Measurements from ENCODE around the gene SLC39A8. TPM values are rescaled to one million over a fixed set of nuclear protein-coding genes. Genes with fewer than 3 reads are reported as not detected.
"Not testable (repeated sequence)": the region's sequence is repeated elsewhere in the genome, so short reads cannot be mapped to it uniquely, and the experiment has no call there.

Gene SLC39A8
- total RNA-seq, 6 experiments from 2014 or later: 0.38 to 2.6 (median 1.7) TPM

- Mint-ChIP-seq H3K27me3 (ENCODE audit: insufficient read depth) (no peaks in the 10 kb centered on the region), H3K27ac (no peak overlapping the region), H3K4me3 (no peak overlapping the region), H3K9me3 (no peaks in the 10 kb centered on the region), H3K4me1 (ENCODE audit: low read depth) (no peaks in the 10 kb centered on the region), H3K36me3 (ENCODE audit: low read depth) (no peaks in the 10 kb centered on the region)
- TF ChIP-seq CTCF (IDR thresholded peaks at IDR 0.05): no peak
- DNase-seq: no peak
Observed at GRCh38 chr4:102285831-102286230, 59.5 kb downstream of the SLC39A8 start.

- DNase-seq: no peak
- Mint-ChIP-seq H3K27ac (no peak overlapping the region), H3K27me3 (ENCODE audit: insufficient read depth) (no peaks in the 10 kb centered on the region; the same call in 1 of the 2 replicates), H3K4me3 (no peak overlapping the region), H3K36me3 (ENCODE audit: low read depth) (no peaks in the 10 kb centered on the region), H3K9me3 (no peaks in the 10 kb centered on the region), H3K4me1 (ENCODE audit: low read depth) (no peaks in the 10 kb centered on the region)
- no peak for TF ChIP-seq CTCF (IDR thresholded peaks at IDR 0.05)
Observed at GRCh38 chr4:102281171-102281839, 64.0 kb downstream of the SLC39A8 start.

GRCh38 chr4:102273317-102273716, 72.0 kb downstream of the SLC39A8 start:
- not testable (repeated sequence) for H3K27ac Mint-ChIP-seq; DNase-seq; H3K9me3 Mint-ChIP-seq; H3K4me1 Mint-ChIP-seq (ENCODE audit: low read depth); H3K36me3 Mint-ChIP-seq (ENCODE audit: low read depth); H3K4me3 Mint-ChIP-seq; H3K27me3 Mint-ChIP-seq (ENCODE audit: insufficient read depth)

GRCh38 chr4:102272318-102272717, 73.0 kb downstream of the SLC39A8 start:
- H3K36me3 Mint-ChIP-seq (ENCODE audit: low read depth): no peaks in the 10 kb centered on the region
- H3K4me3 Mint-ChIP-seq: no peak overlapping the region
- TF ChIP-seq CTCF (IDR thresholded peaks at IDR 0.05): no peak
- peaks cover 8% of the 10 kb centered on the region; the same call in 1 of the 2 replicates for H3K27me3 Mint-ChIP-seq (ENCODE audit: insufficient read depth)
- no peaks in the 10 kb centered on the region for H3K4me1 Mint-ChIP-seq (ENCODE audit: low read depth)
- H3K9me3 Mint-ChIP-seq: no peaks in the 10 kb centered on the region
- H3K27ac Mint-ChIP-seq: no peak overlapping the region
- no peak for DNase-seq

- H3K4me3 Mint-ChIP-seq: no peak overlapping the region
- no peak for DNase-seq
- H3K36me3 Mint-ChIP-seq (ENCODE audit: low read depth): no peaks in the 10 kb centered on the region
- no peaks in the 10 kb centered on the region for H3K9me3 Mint-ChIP-seq
- H3K27me3 Mint-ChIP-seq (ENCODE audit: insufficient read depth): peaks cover 9% of the 10 kb centered on the region; the same call in 1 of the 2 replicates
- TF ChIP-seq CTCF (IDR thresholded peaks at IDR 0.05): no peak
- H3K4me1 Mint-ChIP-seq (ENCODE audit: low read depth): no peaks in the 10 kb centered on the region
- no peak overlapping the region for H3K27ac Mint-ChIP-seq
Observed at GRCh38 chr4:102268355-102268754, 76.9 kb downstream of the SLC39A8 start.

GRCh38 chr4:102263024-102263787, 82.1 kb downstream of the SLC39A8 start:
- no peaks in the 10 kb centered on the region for H3K9me3 Mint-ChIP-seq
- no peaks in the 10 kb centered on the region for H3K36me3 Mint-ChIP-seq (ENCODE audit: low read depth)
- H3K4me3 Mint-ChIP-seq: no peak overlapping the region
- H3K27me3 Mint-ChIP-seq (ENCODE audit: insufficient read depth): peaks cover 7% of the 10 kb centered on the region; the same call in 1 of the 2 replicates
- H3K27ac Mint-ChIP-seq: no peak overlapping the region
- TF ChIP-seq CTCF (IDR thresholded peaks at IDR 0.05): peak; percentile 77
- H3K4me1 Mint-ChIP-seq (ENCODE audit: low read depth): no peaks in the 10 kb centered on the region; the same call in 1 of the 2 replicates
- peak; percentile 51 for DNase-seq

Data from HFFc6 (cell line).